GM12878 (cell line): ENCODE results near the gene ZMIZ1. TPM values are rescaled to one million over a fixed set of nuclear protein-coding genes. Genes with fewer than 3 reads are reported as not detected.

Source experiments
- ATAC-seq: fragments of 200-7000 bp; cut with Tn5 transposase; 3 replicates; pipeline ENCODE4 v1.9.1; 2020; ENCODE audit warnings: mild to moderate bottlenecking, moderate library complexity
- BruUV-seq: library from RNA; stranded (reverse); fragments of 400-500 nt; replicated peaks from 2 replicates; lab custom pipeline; 2021; lab: Mats Ljungman, UMichigan
- CTCF ChIA-PET: fragments of 300-600 bp; sonication (Branson Sonifier 250); formaldehyde crosslinking; extraction: SDS; loops from one replicate; lab custom pipeline; 2021; ENCODE audit warnings: inconsistent platforms; lab: Yijun Ruan, JAX
- POLR2A ChIA-PET: fragments of 350-600 bp; formaldehyde crosslinking; extraction: SDS; loops from one replicate; lab custom pipeline; 2021; ENCODE audit warnings: inconsistent platforms; lab: Charles Lee
- RAD21 ChIA-PET: fragments of 300-600 bp; sonication (Branson Sonifier 250); formaldehyde crosslinking; loops from one replicate; lab custom pipeline; 2023; ENCODE audit warnings: antibody characterized with exemption; ENCODE audit not compliant: unreplicated experiment; lab: Charles Lee
- SMC1A ChIA-PET: fragments of 300-600 bp; sonication (Branson Sonifier 250); formaldehyde crosslinking; loops from one replicate; lab custom pipeline; 2023; ENCODE audit not compliant: unreplicated experiment, uncharacterized antibody; lab: Charles Lee
- DNase-seq: peaks from one replicate; pipeline ENCODE4 v3.0.0-alpha.2; 2011; ENCODE audit warnings: low read depth, low spot score
- FAIRE-seq: peaks from 3 replicates; lab custom pipeline; 2011; peaks lifted over from hg19 to GRCh38; lab: Jason Lieb, UNC
- H2AFZ ChIP-seq: 2 replicates; pipeline ENCODE4 v1.6.0; 2011; ENCODE audit warnings: low read depth, low read length, control low read depth; ENCODE audit not compliant: control insufficient read depth
- H3K27ac ChIP-seq: 2 replicates; pipeline ENCODE4 v1.5.1; 2011; ENCODE audit warnings: control low read depth; ENCODE audit not compliant: control insufficient read depth, insufficient read depth
- H3K27me3 ChIP-seq, 2 experiments: replicated peaks in 1 of 2; 2 replicates each; pipeline versions ENCODE4 v1.6.0 to v1.6.1; 2011; ENCODE audit warnings: low read length in 1 of 2; ENCODE audit not compliant: control insufficient read depth in 2 of 2, insufficient read depth in 2 of 2
- H3K36me3 ChIP-seq, 2 experiments: 2 replicates each; pipeline ENCODE4 v1.5.1; 2011; ENCODE audit warnings: low read length in 1 of 2; ENCODE audit not compliant: control insufficient read depth in 2 of 2, insufficient read depth in 2 of 2
- H3K4me1 ChIP-seq: 2 replicates; pipeline ENCODE4 v1.6.1; 2011; ENCODE audit warnings: mild to moderate bottlenecking, low read length, moderate library complexity, mixed read lengths; ENCODE audit not compliant: control insufficient read depth, insufficient read depth
- H3K4me2 ChIP-seq: 2 replicates; pipeline ENCODE4 v1.6.0; 2011; ENCODE audit warnings: control low read depth; ENCODE audit not compliant: control insufficient read depth, insufficient read depth
- H3K4me3 ChIP-seq: fragments of 200-600 bp; sonication (generic); 2 replicates; pipeline ENCODE4 v1.5.1; 2016
- H3K79me2 ChIP-seq: 2 replicates; pipeline ENCODE4 v1.6.0; 2011; ENCODE audit warnings: low read length; ENCODE audit not compliant: control insufficient read depth, insufficient read depth
- H3K9ac ChIP-seq: 2 replicates; pipeline ENCODE4 v1.8.0; 2011; ENCODE audit warnings: low read length, control low read depth, mixed read lengths; ENCODE audit not compliant: control insufficient read depth, insufficient read depth
- H3K9me3 ChIP-seq: replicated peaks from 3 replicates; pipeline ENCODE4 v1.5.1; 2011; ENCODE audit warnings: mild to moderate bottlenecking, low read length; ENCODE audit not compliant: control insufficient read depth, insufficient read depth
- H4K20me1 ChIP-seq: 2 replicates; pipeline ENCODE4 v1.6.0; 2011; ENCODE audit not compliant: control insufficient read depth, insufficient read depth
- BCL11A ChIP-seq: IDR thresholded peaks from 2 replicates; pipeline ENCODE4 v1.6.1; 2011; ENCODE audit warnings: low read depth, low read length
- POLR2AphosphoS5 ChIP-seq: IDR thresholded peaks from 2 replicates; pipeline ENCODE4 v1.6.1; 2011; ENCODE audit warnings: mild to moderate bottlenecking, low read length, inconsistent platforms
- RAD51 ChIP-seq: fragments of 450-650 bp; IDR thresholded peaks from 2 replicates; pipeline ENCODE4 v1.6.1; 2016; ENCODE audit warnings: moderate library complexity, mild to moderate bottlenecking, inconsistent platforms
- WGBS: methylation state at CpG from one replicate; pipeline ENCODE4 v1.1.6; 2016; ENCODE audit warnings: low lambda C conversion rate; ENCODE audit not compliant: insufficient replicate concordance, insufficient coverage; ENCODE audit errors: missing lambda C conversion rate; 5-methylcytosine and 5-hydroxymethylcytosine counted together
- in situ Hi-C: fragments of 300-500 bp; cut with MboI; formaldehyde crosslinking; loops from 9 replicates; pipeline ENCODE4 v1.14.3; 2018; ENCODE audit warnings: mixed read lengths
- intact Hi-C: fragments of 100-400 bp; cut with micrococcal nuclease; formaldehyde crosslinking; loops from one replicate; pipeline ENCODE4 v1.14.2; 2022; ENCODE audit not compliant: unreplicated experiment
- polyA plus RNA-seq, 11 experiments: library from polyadenylated mRNA; depleted of rRNA in 4 of 11; unstranded in 6 of 11; stranded (reverse) in 5 of 11; fragments of >200 nt; fragmentation: Nextera tagmentation in 4 of 11; fragmentation: Illumina TruSeq in 1 of 11; extraction: Ambion mirVana in 4 of 11; extraction: Trizol in 1 of 11; gene quantifications; 1 replicate in 1 of 11; 2 replicates in 10 of 11; pipeline versions ENCODE4 v1.2.1 to v1.2.3, GENCODE V29; 2011 to 2016; ENCODE audit warnings: inconsistent platforms in 2 of 11, missing spikeins in 2 of 11, low read depth in 1 of 11
- total RNA-seq, 4 experiments: library from RNA; depleted of rRNA in 3 of 4; stranded (reverse); fragments of >200 nt in 3 of 4; fragmentation: Illumina TruSeq in 1 of 4; extraction: Trizol in 1 of 4; gene quantifications; 2 replicates each; pipeline versions ENCODE4 v1.2.1 to v1.2.3, GENCODE V29; 2013 to 2021

ZMIZ1 gene
- total and polyA plus RNA-seq, 10 of the 15 experiments (the other 5 are each of a cell fraction or from before 2014, with no cell fraction given): 3.1 to 82.3 (median 14.9) TPM

DNA sequence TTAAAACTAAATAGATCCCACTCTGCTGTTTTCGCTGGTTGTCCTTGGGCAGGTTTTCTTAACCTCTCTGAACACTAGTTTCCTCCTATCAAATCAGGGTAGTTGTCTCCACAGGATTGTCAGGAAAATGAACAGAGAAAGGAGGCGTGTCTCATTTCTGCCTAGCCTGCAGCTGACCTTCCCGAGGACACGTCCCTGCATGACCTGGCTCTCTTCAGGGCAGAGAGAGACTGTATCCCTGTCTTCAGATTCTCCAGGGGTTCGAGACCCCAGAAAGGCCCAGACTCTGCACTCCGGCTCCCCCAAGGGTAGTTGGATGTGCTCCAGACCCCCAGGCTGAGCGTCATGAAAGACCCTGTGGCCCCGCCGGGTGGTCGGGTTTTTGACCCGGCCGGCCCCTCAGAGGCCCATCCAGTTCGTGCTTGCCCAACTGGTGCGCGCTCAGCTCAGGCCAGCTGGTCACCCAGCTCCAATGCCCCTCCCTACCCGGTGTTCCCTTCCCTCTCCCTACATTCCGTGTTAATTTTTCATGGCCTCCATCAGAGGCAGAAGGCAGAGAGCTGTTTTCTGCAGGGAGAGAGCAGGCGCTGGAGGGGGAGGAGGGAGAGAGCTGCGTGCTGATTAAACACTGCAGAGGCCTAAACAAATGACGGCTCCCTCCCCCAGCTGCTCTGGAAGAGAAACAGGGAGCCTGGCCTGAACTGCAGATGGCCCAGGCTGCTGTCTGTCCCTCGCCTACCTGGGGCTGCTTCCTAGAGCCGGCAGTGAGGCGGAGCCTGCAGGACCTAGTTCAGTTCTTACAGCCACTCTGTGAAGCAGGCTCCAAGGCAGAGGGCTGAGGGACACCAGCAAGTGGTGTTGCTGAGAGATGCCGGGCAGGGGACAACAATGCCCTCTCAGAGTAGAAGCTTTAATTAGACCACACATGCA lies 192.3 kb downstream of the ZMIZ1 start:
- FAIRE-seq (no peak), DNase-seq (no peak)
- H3K9ac ChIP-seq: no peak overlapping the region
- no peak overlapping the region for H3K4me3 ChIP-seq
- no peak overlapping the region for H2AFZ ChIP-seq
- in situ Hi-C loops: no loop called here
- H4K20me1 ChIP-seq: peaks cover 16% of the 10 kb centered on the region; the same call in 1 of the 2 replicates
- TF ChIP-seq POLR2AphosphoS5 (0 out of 2 replicates have a peak, but pooled peaks have one; percentile 5), BCL11A (no peak)
- TF ChIP-seq, all 136 proteins: peak for 1
- no peaks in the 10 kb centered on the region for H3K27me3 ChIP-seq
- peaks cover 20 to 23% of the 10 kb centered on the region in 2 experiments for H3K36me3 ChIP-seq
- H3K79me2 ChIP-seq: peaks cover 93% of the 10 kb centered on the region
- H3K27ac ChIP-seq: no peak overlapping the region
- no peak overlapping the region for H3K4me2 ChIP-seq
- intact Hi-C loops: no loop called here
- H3K4me1 ChIP-seq: peaks cover 49% of the 10 kb centered on the region
- RAD21 ChIA-PET: interaction anchor here (0.6 kb wide), 1 partner anchor 25 kb away, joined by 3 read pairs; no protein-coding TSS in a partner anchor
- SMC1A ChIA-PET: interaction anchor here (12.1 kb wide), 1 partner anchor 13 kb away, joined by 114 read pairs; no protein-coding TSS in a partner anchor
- POLR2A ChIA-PET: interaction anchor here (0.5 kb wide), 1 partner anchor 1208 kb away, joined by 4 read pairs; no protein-coding TSS in a partner anchor
- BruUV-seq: no TSS peak
- H3K9me3 ChIP-seq: no peaks in the 10 kb centered on the region
- ATAC-seq: no peak
- WGBS: 69% methylated on average over 24 of the region's 24 CpGs
- CTCF ChIA-PET: no interaction called here

- no TSS peak for BruUV-seq
- peaks cover 94% of the 10 kb centered on the region for H3K79me2 ChIP-seq
- POLR2A ChIA-PET: no interaction called here
- CTCF ChIA-PET: no interaction called here
- no peak overlapping the region for H3K9ac ChIP-seq
- H3K4me1 ChIP-seq: peaks cover 60% of the 10 kb centered on the region
- no peaks in the 10 kb centered on the region for H3K27me3 ChIP-seq
- H2AFZ ChIP-seq: no peak overlapping the region
- ATAC-seq: no peak
- H4K20me1 ChIP-seq: peaks cover 16% of the 10 kb centered on the region; the same call in 1 of the 2 replicates
- no peak overlapping the region for H3K4me3 ChIP-seq
- FAIRE-seq: no peak
- DNase-seq: no peak
- H3K27ac ChIP-seq: no peak overlapping the region
- no peaks in the 10 kb centered on the region for H3K9me3 ChIP-seq
- SMC1A ChIA-PET: interaction anchor here (12.1 kb wide), 1 partner anchor 14 kb away, joined by 114 read pairs; no protein-coding TSS in a partner anchor
- in situ Hi-C loops (no loop called here), intact Hi-C loops (no loop called here)
- WGBS: 56% methylated on average over 3 of the region's 3 CpGs
- TF ChIP-seq RAD51: no peak
- peaks cover 18 to 20% of the 10 kb centered on the region in 2 experiments for H3K36me3 ChIP-seq
- H3K4me2 ChIP-seq: no peak overlapping the region
- RAD21 ChIA-PET: interaction anchor here (0.6 kb wide), 1 partner anchor 24 kb away, joined by 3 read pairs; no protein-coding TSS in a partner anchor
Observed at GRCh38 chr10:79262131-79262530, 193.4 kb downstream of the ZMIZ1 start.
